Stimulated activated CD8-positive, alpha-beta memory T cell treated with anti-CD3 and anti-CD28 coated beads, Interleukin-15, amount 100 ng/mL, for 4 hours (primary cell): Measurements from ENCODE around the gene FN1.
A peak's percentile ranks its signal among the peaks of the same experiment; 100 is the strongest.

Experiments
- DNase-seq, 2 donors: peaks; one replicate each; pipeline ENCODE4 v3.0.0-alpha.2; 2020; ENCODE audit warnings: low read depth in 2 of 2

FN1 gene

GRCh38 chr2:215435870-215436704 lies at the start of gene FN1:
FN1 (minus strand) TSS chr2:215436068; CDS start chr2:215435802, 266 bp downstream.
- DNase-seq: peak; percentile 24 to 35

DNA sequence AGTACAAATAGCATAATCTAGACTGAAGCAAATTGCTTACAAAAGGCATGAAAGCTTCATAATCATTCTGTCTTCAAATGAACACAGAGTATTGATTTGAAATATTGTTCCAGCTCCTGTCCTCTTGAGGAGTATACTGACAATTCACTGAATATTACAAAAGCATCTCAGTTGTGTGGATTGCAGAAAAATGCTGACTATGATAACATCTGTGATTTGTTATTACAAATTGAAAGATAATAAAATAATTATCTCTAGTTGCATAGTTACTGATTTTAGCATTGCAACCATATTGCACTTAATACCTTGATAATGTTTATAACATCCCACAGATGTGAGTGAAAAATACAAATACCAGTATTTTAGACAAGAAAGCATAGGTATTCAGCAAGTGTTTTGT lies 49.2 kb upstream of the FN1 start:
- no peak for DNase-seq

- DNase-seq: no peak
These were observed 48.7 kb upstream of the FN1 start for GRCh38 chr2:215484570-215484969.

- no peak for DNase-seq
These were observed 47.6 kb upstream of the FN1 start for GRCh38 chr2:215483431-215483830.

DNA sequence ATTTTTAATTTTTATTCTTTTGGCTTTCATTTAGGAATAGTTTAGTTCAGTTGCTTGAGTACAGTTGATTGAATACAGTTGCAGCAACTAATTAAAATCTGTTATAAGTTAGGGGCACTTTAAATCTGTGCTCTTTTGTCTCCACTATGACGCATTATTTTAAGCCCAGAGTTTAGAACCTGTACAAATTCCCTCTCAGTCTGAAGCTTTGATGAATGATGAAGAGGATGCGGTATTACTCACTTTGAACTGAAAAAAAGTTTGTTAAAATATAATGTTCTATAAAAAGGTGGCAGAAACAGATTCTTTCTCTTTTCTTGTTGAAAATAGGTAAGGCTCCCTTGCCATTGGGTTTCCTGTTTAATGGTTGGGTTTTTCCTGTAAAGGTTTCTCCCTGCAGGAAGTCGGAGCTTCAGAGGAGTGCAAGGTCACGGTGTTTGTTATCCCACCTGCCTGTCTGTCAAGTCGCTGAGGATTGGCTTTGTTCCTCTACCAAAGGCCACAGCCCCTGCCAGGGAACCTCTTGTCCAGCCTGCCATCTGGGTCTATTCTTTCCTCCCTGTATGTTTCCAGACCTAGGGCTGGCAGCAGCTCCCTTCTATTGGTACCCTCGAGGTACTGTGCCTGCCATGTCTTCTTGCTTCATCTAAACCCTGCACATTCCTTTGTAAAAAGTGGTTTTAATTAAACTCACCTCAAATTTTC lies 43.8 kb upstream of the FN1 start:
- DNase-seq: no peak

GRCh38 chr2:215479121-215479520 lies 43.3 kb upstream of the FN1 start:
- no peak for DNase-seq

- DNase-seq: no peak
These were observed 40.6 kb upstream of the FN1 start for GRCh38 chr2:215476424-215476823.

- no peak for DNase-seq
These were observed 30.4 kb upstream of the FN1 start for GRCh38 chr2:215466097-215466909.

GRCh38 chr2:215465256-215465655 lies 29.4 kb upstream of the FN1 start:
- no peak for DNase-seq

GRCh38 chr2:215461836-215462532 lies 26.1 kb upstream of the FN1 start:
- DNase-seq: no peak

GRCh38 chr2:215460682-215461382 lies 25.0 kb upstream of the FN1 start:
- no peak for DNase-seq

- DNase-seq: no peak
These were observed 20.1 kb upstream of the FN1 start for GRCh38 chr2:215455958-215456357.

DNA sequence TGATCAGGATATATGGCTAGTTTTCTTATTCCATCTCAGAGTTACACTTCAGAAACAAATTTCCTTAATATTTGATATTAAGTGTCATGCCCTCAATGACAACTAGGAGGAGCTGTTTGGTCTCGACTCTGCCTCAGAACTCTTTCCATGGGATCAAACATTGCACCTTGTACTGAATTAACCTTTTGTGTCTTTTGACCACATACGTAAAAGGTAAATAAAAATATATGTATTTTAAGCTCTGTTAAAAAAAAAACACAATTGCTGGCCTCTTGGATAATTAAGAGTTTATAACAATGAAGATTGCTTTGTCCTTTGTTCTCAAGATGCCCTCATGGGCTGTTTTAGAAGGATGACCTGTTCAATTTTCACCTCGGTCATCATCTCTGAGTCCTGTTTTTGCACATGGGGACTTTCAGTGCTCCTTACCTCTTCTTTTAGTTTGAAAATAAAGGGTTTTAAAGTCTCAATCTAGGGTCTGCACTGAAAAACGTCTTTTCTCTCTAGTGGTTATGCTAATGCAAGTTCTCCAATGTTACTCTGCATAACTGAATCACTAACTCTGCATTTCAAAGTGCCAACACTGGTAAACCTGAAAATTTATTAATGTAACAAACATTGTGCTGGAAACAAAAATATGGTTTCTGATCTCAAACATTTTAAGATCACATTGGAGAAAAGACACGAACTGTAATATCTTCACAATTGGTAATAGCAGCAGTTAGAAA lies 18.8 kb upstream of the FN1 start:
- DNase-seq: no peak

DNA sequence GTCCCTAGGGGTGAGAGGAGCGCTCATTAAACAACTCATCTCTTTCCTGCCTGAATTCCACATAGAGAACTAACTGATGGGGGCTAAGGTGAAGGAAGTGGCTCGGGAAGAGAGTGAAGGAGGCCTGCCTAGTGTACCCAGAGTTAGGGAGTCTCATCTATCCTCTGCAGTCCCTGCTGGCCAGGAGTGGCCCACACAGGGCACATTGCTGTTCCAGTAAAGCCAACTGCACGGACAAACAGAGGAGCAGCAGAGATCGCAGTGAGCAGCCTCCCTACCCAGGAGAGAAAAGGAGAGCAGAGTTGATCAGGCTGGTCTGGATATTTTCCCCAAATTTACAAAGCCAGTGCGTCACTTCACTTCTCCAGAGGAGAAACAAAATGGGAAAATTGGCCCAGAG lies 16.9 kb upstream of the FN1 start:
- DNase-seq: no peak

DNA sequence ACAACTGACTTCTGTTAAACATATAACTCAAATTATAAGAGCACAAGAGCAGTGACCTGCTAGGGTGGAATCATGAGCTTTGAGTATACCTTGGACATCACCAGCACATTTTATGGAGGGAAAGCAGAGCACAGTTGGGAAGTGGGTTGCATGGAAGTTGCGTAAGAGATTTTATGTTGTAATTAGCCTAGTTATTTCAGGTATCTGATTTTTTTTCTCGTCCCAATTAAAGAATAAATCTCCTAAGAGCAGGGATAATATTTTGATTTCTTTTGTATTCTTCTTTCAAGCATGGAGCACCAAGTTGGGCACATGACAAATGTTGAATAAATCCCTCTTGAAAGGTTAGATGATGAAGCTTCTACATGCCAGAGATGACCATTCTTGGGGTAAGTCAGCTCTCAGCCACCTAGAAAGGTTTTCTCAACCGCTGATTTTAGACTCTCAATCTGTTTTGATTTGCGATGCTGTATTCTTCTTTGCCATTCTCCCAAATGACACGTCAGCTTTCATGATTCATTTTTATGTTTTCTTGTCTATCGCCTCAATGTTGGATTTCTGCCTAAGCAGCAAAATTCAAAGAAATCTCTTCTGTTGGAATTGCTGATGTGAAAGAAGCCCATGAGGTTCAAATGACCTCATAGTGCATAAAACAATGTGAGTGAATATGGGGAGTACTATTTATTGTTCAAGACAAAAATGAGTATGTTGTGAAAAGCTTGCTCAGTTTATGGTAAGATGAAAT lies 15.3 kb upstream of the FN1 start:
- DNase-seq: no peak

GRCh38 chr2:215450188-215451011 lies 14.5 kb upstream of the FN1 start:
- no peak for DNase-seq

DNA sequence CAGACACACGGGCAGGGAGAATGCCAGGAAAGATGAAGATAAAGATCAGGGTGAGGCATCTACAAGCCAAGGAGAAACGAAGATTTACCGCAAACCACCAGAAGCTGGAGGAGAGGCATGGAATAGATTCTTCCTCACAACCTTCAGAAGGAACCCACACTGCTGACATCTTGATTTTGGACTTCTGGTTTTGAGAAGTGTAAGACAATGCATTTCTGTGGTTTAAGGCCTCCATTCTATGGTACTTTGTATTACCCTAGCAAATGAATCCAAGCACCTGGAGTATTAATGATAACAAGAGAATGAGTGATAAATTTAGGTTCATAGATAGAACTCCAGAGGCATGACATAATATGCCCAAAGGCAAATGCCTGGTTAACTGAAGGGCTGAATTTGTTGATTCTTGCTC lies 11.8 kb upstream of the FN1 start:
- no peak for DNase-seq

- no peak for DNase-seq
These were observed 11.2 kb upstream of the FN1 start for GRCh38 chr2:215447056-215447455.

DNA sequence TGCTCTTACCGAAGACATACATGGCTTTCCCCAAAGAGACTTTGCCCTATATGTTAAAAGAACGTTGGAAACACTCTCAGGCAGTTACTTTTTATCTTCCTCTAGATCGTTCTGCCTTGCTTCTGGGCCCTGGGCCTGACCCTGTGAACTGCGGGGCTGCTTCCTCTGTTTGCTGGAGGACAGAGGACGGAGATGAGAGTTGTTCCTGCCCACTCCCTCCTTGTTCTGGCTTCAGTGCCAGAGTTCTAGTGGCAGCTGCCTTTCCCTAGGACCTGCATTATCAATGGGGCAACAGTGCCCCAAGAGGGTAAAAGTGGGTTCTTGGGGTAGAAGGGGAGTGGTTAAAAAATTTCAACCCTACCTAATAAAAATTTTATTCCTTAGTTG lies 6.5 kb upstream of the FN1 start:
- no peak for DNase-seq
